Skeletal muscle cell (primary cell): Measurements from ENCODE around the gene PDCD7.
"Not testable (repeated sequence)": the region's sequence is repeated elsewhere in the genome, so short reads cannot be mapped to it uniquely, and the experiment has no call there.

ENCODE experiments used
- DNase-seq: peaks from one replicate; pipeline ENCODE4 v3.0.0-alpha.2; 2010; ENCODE audit warnings: low read depth
- H3K4me3 ChIP-seq: 2 replicates; pipeline ENCODE4 v1.5.1; 2011; ENCODE audit warnings: low read depth, mild to moderate bottlenecking, control low read depth, low read length, moderate library complexity

Gene PDCD7

GRCh38 chr15:65077981-65078352 is 55.6 kb downstream of the PDCD7 start:
- no peak for DNase-seq
- no peak overlapping the region for H3K4me3 ChIP-seq

GRCh38 chr15:65077291-65077980 is 56.2 kb downstream of the PDCD7 start:
- H3K4me3 ChIP-seq, result no peak overlapping the region
- no peak for DNase-seq

GRCh38 chr15:65076486-65077290 is 56.9 kb downstream of the PDCD7 start, which contains the start of gene KBTBD13:
Gene KBTBD13, plus strand, starts transcription at chr15:65076746. Its CDS starts 70 bp downstream, at chr15:65076816.
- no peak within 1 kb of the TSS for H3K4me3 ChIP-seq
- DNase-seq, result no peak

GRCh38 chr15:65075607-65076395 is 57.8 kb downstream of the PDCD7 start:
- not testable (repeated sequence) for H3K4me3 ChIP-seq, DNase-seq

- H3K4me3 ChIP-seq, DNase-seq: not testable (repeated sequence)
These were observed 58.7 kb downstream of the PDCD7 start for GRCh38 chr15:65074946-65075345.

- H3K4me3 ChIP-seq, result no peak overlapping the region
- no peak for DNase-seq
These were observed 61.0 kb downstream of the PDCD7 start for GRCh38 chr15:65072617-65073016.

- H3K4me3 ChIP-seq, result no peak overlapping the region
- DNase-seq, result peak; percentile 51
These were observed 61.6 kb downstream of the PDCD7 start for GRCh38 chr15:65072027-65072426.

GRCh38 chr15:65071381-65071811 is 62.2 kb downstream of the PDCD7 start:
- no peak overlapping the region for H3K4me3 ChIP-seq
- peak; percentile 23 for DNase-seq

GRCh38 chr15:65069779-65070546 is 63.6 kb downstream of the PDCD7 start:
- DNase-seq, result no peak
- no peak overlapping the region for H3K4me3 ChIP-seq

- no peak overlapping the region for H3K4me3 ChIP-seq
- DNase-seq, result peak; percentile 90
These were observed 64.4 kb downstream of the PDCD7 start for GRCh38 chr15:65069179-65069578.

GRCh38 chr15:65068403-65068788 is 65.2 kb downstream of the PDCD7 start:
- no peak overlapping the region for H3K4me3 ChIP-seq
- DNase-seq, result no peak

GRCh38 chr15:65067645-65068402 is 65.8 kb downstream of the PDCD7 start, which contains the start of gene RASL12:
Gene RASL12, minus strand, starts transcription at chr15:65067991. Its CDS starts 156 bp downstream, at chr15:65067835.
- DNase-seq, result no peak
- H3K4me3 ChIP-seq, result peak within 1 kb of the TSS; percentile 15
